SK-N-SH (cell line): ENCODE results near the gene CD81.

Experiments
- EZH2phosphoT487 ChIP-seq: fragments of 200-600 bp; sonication (generic); IDR thresholded peaks from 2 replicates; pipeline ENCODE4 v1.6.1; 2017; ENCODE audit warnings: low read depth, mixed run types, mild to moderate bottlenecking, antibody characterized with exemption, moderate library complexity, borderline replicate concordance
- FOXM1 ChIP-seq: IDR thresholded peaks from 2 replicates; pipeline ENCODE4 v1.4.0; 2012; ENCODE audit warnings: low read depth, mild to moderate bottlenecking
- JUND ChIP-seq: IDR thresholded peaks from 2 replicates; pipeline ENCODE4 v1.4.0; 2012
- MXI1 ChIP-seq: IDR thresholded peaks from 2 replicates; pipeline ENCODE4 v1.6.1; 2012; ENCODE audit warnings: mild to moderate bottlenecking, low read depth, low read length, improper control_type of control experiment
- RAD21 ChIP-seq: IDR thresholded peaks from 2 replicates; pipeline ENCODE4 v1.6.1; 2012; ENCODE audit warnings: mild to moderate bottlenecking, low read length
- SMC3 ChIP-seq: IDR thresholded peaks from 2 replicates; pipeline ENCODE4 v1.6.1; 2012; ENCODE audit warnings: low read depth, low read length, improper control_type of control experiment
- TAF1 ChIP-seq: IDR thresholded peaks from 2 replicates; pipeline ENCODE4 v1.6.1; 2012; ENCODE audit warnings: low read depth, mild to moderate bottlenecking, low read length, moderate library complexity, borderline replicate concordance
- TEAD4 ChIP-seq: IDR thresholded peaks from 2 replicates; pipeline ENCODE4 v1.4.0; 2012; ENCODE audit warnings: mild to moderate bottlenecking, borderline replicate concordance; ENCODE audit not compliant: insufficient read depth
- TF ChIP-seq, protein P1 (sequence below): fragments of 200-600 bp; sonication (generic); IDR thresholded peaks from 2 replicates; pipeline ENCODE4 v1.6.1; 2017; ENCODE audit warnings: antibody characterized with exemption, mild to moderate bottlenecking, moderate library complexity
- TF ChIP-seq, protein P2 (sequence below): IDR thresholded peaks from 2 replicates; pipeline ENCODE4; 2012

DNA sequence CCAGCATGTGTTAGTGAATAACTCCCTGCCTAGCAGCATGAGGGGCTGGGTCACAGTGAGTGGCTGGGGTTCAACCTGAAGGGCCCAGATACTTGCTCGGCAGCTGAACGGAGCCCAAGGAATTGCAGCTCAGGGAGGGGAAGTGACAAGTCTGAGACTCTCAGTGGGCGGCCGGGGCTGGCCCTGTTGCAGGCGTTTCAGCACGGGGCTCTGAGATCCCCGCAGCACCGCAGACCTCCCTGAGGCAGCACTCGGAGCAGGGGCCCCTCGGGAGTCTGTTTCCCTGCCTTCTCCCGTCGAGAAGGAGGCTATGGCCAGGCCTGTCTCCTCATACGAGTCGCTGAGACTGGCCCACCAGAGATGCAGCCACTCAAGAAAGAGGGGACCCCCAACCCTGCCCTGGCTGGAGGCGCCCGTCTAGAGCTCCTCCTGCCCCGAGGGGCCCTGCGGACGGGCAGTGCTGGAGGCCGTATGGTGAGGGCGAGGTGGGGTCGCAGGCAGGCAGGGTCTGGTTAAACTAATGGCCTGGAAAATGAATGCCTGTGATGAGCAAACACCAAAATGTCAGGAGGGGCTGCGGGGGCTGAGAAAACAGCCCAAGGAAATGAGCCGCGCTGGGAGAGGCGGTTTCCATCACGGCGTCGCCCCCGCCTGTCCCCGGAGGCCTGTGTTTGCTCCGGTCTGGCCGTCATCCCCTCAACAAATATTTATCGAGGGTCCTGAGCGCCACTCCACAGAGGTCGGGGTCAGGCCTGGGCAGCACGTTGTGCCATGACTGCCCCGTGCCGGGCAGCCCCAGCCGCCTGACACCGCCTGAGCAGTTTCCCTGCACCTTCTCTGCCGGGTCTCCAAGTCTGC is 32.7 kb downstream of the CD81 start:
- TF ChIP-seq TAF1 (no peak), FOXM1 (no peak), RAD21 (no peak), EZH2phosphoT487 (no peak), MXI1 (no peak), JUND (no peak), TEAD4 (no peak), SMC3 (no peak)
- TF ChIP-seq, protein P1, sequence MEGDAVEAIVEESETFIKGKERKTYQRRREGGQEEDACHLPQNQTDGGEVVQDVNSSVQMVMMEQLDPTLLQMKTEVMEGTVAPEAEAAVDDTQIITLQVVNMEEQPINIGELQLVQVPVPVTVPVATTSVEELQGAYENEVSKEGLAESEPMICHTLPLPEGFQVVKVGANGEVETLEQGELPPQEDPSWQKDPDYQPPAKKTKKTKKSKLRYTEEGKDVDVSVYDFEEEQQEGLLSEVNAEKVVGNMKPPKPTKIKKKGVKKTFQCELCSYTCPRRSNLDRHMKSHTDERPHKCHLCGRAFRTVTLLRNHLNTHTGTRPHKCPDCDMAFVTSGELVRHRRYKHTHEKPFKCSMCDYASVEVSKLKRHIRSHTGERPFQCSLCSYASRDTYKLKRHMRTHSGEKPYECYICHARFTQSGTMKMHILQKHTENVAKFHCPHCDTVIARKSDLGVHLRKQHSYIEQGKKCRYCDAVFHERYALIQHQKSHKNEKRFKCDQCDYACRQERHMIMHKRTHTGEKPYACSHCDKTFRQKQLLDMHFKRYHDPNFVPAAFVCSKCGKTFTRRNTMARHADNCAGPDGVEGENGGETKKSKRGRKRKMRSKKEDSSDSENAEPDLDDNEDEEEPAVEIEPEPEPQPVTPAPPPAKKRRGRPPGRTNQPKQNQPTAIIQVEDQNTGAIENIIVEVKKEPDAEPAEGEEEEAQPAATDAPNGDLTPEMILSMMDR: no peak
- TF ChIP-seq, protein P2, sequence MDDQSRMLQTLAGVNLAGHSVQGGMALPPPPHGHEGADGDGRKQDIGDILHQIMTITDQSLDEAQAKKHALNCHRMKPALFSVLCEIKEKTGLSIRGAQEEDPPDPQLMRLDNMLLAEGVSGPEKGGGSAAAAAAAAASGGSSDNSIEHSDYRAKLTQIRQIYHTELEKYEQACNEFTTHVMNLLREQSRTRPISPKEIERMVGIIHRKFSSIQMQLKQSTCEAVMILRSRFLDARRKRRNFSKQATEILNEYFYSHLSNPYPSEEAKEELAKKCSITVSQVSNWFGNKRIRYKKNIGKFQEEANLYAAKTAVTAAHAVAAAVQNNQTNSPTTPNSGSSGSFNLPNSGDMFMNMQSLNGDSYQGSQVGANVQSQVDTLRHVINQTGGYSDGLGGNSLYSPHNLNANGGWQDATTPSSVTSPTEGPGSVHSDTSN: no peak
